HepG2 (cell line): ENCODE data around the gene HARBI1. TPM values are rescaled to one million over a fixed set of nuclear protein-coding genes. Genes with fewer than 3 reads are reported as not detected.

Experiments
- ARNT ChIP-seq: fragments of 450-650 bp; IDR thresholded peaks from 2 replicates; pipeline ENCODE4 v1.6.1; 2017
- ATRX ChIP-seq: sonication (generic); formaldehyde crosslinking; IDR thresholded peaks from 2 replicates; pipeline ENCODE4 v1.4.0; 2020; ENCODE audit warnings: missing genetic modification reagents, borderline replicate concordance
- BCL6 ChIP-seq: IDR thresholded peaks from 2 replicates; pipeline ENCODE4 v1.6.1; 2016; ENCODE audit warnings: missing genetic modification reagents, missing compliant biosample characterization
- CTCF ChIP-seq: sonication (generic); formaldehyde crosslinking; IDR thresholded peaks from 2 replicates; pipeline ENCODE4 v1.5.0; 2020; ENCODE audit warnings: mild to moderate bottlenecking, missing genetic modification reagents, moderate library complexity
- DNMT3B ChIP-seq: conservative IDR thresholded peaks from 2 replicates; pipeline ENCODE4 v1.6.1; 2016; ENCODE audit warnings: missing biosample characterization, control low read depth
- ELF1 ChIP-seq: sonication (generic); formaldehyde crosslinking; IDR thresholded peaks from 2 replicates; pipeline ENCODE4 v1.4.0; 2020; ENCODE audit warnings: missing genetic modification reagents
- FOSL1 ChIP-seq: sonication (generic); formaldehyde crosslinking; IDR thresholded peaks from 2 replicates; pipeline ENCODE4 v1.9.0; 2021; ENCODE audit warnings: missing genetic modification reagents, borderline replicate concordance
- HMGXB3 ChIP-seq: sonication (generic); formaldehyde crosslinking; IDR thresholded peaks from 2 replicates; pipeline ENCODE4 v1.4.0; 2020; ENCODE audit warnings: missing genetic modification reagents, borderline replicate concordance
- NPAS2 ChIP-seq: sonication (generic); formaldehyde crosslinking; IDR thresholded peaks from 2 replicates; pipeline ENCODE4 v1.8.0; 2022; ENCODE audit warnings: mild to moderate bottlenecking, missing genetic modification reagents, borderline replicate concordance
- TAF1 ChIP-seq: sonication (generic); formaldehyde crosslinking; IDR thresholded peaks from 2 replicates; pipeline ENCODE4 v1.4.0; 2020; ENCODE audit warnings: missing genetic modification reagents
- ZMYM2 ChIP-seq: sonication (generic); formaldehyde crosslinking; IDR thresholded peaks from 2 replicates; pipeline ENCODE4 v1.8.0; 2022; ENCODE audit warnings: mild to moderate bottlenecking, missing genetic modification reagents
- ZNF136 ChIP-seq: sonication (generic); formaldehyde crosslinking; IDR thresholded peaks from 2 replicates; pipeline ENCODE4 v1.8.1; 2022; ENCODE audit warnings: low read depth, mild to moderate bottlenecking, moderate library complexity, missing genetic modification reagents
- ZNF224 ChIP-seq: sonication (generic); formaldehyde crosslinking; IDR thresholded peaks from 2 replicates; pipeline ENCODE4 v1.5.0; 2020; ENCODE audit warnings: mild to moderate bottlenecking, missing genetic modification reagents
- ZNF256 ChIP-seq: sonication (generic); formaldehyde crosslinking; conservative IDR thresholded peaks from 2 replicates; pipeline ENCODE4 v1.4.0; 2020; ENCODE audit warnings: missing genetic modification reagents
- ZNF264 ChIP-seq: sonication (generic); formaldehyde crosslinking; IDR thresholded peaks from 2 replicates; pipeline ENCODE4 v1.4.0; 2020; ENCODE audit warnings: missing genetic modification reagents
- ZNF30 ChIP-seq: sonication (generic); formaldehyde crosslinking; IDR thresholded peaks from 2 replicates; pipeline ENCODE4 v1.5.0; 2020; ENCODE audit warnings: mild to moderate bottlenecking, missing genetic modification reagents
- ZNF484 ChIP-seq: sonication (generic); formaldehyde crosslinking; IDR thresholded peaks from 2 replicates; pipeline ENCODE4 v1.5.1; 2020; ENCODE audit warnings: mild to moderate bottlenecking, low read depth, missing genetic modification reagents, borderline replicate concordance
- ZNF496 ChIP-seq: sonication (generic); formaldehyde crosslinking; IDR thresholded peaks from 2 replicates; pipeline ENCODE4 v1.8.1; 2023; ENCODE audit warnings: mild to moderate bottlenecking, moderate library complexity, missing genetic modification reagents; ENCODE audit not compliant: insufficient replicate concordance
- ZNF510 ChIP-seq: sonication (generic); formaldehyde crosslinking; IDR thresholded peaks from 2 replicates; pipeline ENCODE4 v1.4.0; 2020; ENCODE audit warnings: low read depth, mild to moderate bottlenecking, missing genetic modification reagents
- ZNF556 ChIP-seq: sonication (generic); formaldehyde crosslinking; IDR thresholded peaks from 2 replicates; pipeline ENCODE4 v1.4.0; 2020; ENCODE audit warnings: mild to moderate bottlenecking, missing genetic modification reagents, borderline replicate concordance
- ZNF841 ChIP-seq: sonication (generic); formaldehyde crosslinking; IDR thresholded peaks from 2 replicates; pipeline ENCODE4 v1.8.1; 2023; ENCODE audit warnings: missing genetic modification reagents, borderline replicate concordance
- polyA plus RNA-seq, 8 experiments: library from polyadenylated mRNA; depleted of rRNA in 3 of 8; stranded (reverse) in 7 of 8; unstranded in 1 of 8; fragments of >200 nt; fragmentation: Illumina TruSeq in 4 of 8; extraction: Trizol in 4 of 8; gene quantifications; 2 replicates each; pipeline versions ENCODE4 v1.2.1 to v1.2.3, GENCODE V29; 2011 to 2016; ENCODE audit warnings: low read depth in 4 of 8, missing spikeins in 1 of 8, mixed read lengths in 1 of 8; ENCODE audit not compliant: insufficient read depth in 1 of 8
- total RNA-seq, 5 experiments: library from RNA; depleted of rRNA; stranded (reverse); fragments of >200 nt; fragmentation: Illumina TruSeq; extraction: Trizol; gene quantifications; 2 replicates each; pipeline ENCODE4 v1.2.3, GENCODE V29; 2016; ENCODE audit warnings: low read depth in 1 of 5

The HARBI1 gene
- total and polyA plus RNA-seq, 2 of the 13 experiments (the other 11 are each of a cell fraction or from before 2014, with no cell fraction given), result 2.5 to 4.8 TPM

GRCh38 chr11:46554213-46555147 lies 62.5 kb downstream of the HARBI1 start (continued):
- TF ChIP-seq HMGXB3 (CRISPR knock-in tag) (no peak), ZNF484 (CRISPR knock-in tag) (no peak), ATRX (CRISPR knock-in tag) (no peak), ZNF496 (no peak), DNMT3B (no peak), CTCF (CRISPR knock-in tag) (no peak), ZNF510 (CRISPR knock-in tag) (no peak), ZNF256 (CRISPR knock-in tag) (no peak), ARNT (no peak), ZNF224 (no peak), ZNF264 (CRISPR knock-in tag) (peak; percentile 83; the same call in 1 of the 2 replicates), ELF1 (no peak), ZMYM2 (CRISPR knock-in tag) (no peak), FOSL1 (CRISPR knock-in tag) (peak; percentile 98), BCL6 (CRISPR knock-in tag) (peak; percentile 98), ZNF30 (CRISPR knock-in tag) (no peak), ZNF136 (CRISPR knock-in tag) (no peak), ZNF556 (CRISPR knock-in tag) (no peak; the same call in 1 of the 2 replicates), NPAS2 (CRISPR knock-in tag) (no peak), TAF1 (no peak), ZNF841 (CRISPR knock-in tag) (no peak)
